Fibroblast of lung (primary cell): ENCODE results near the gene CFLAR.

Experiments
- EZH2 ChIP-seq: IDR thresholded peaks from 2 replicates; pipeline ENCODE4 v1.5.1; 2012; ENCODE audit warnings: low read length, control low read depth, mild to moderate bottlenecking; ENCODE audit errors: missing control alignments
- TF ChIP-seq, protein P1 (sequence below), 2 donors: IDR thresholded peaks in 1 of 2; conservative IDR thresholded peaks in 1 of 2; 1 replicate in 1 of 2; 2 replicates in 1 of 2; pipeline ENCODE4 v1.5.1; 2011 to 2012; ENCODE audit warnings: low read length in 2 of 2, control low read depth in 1 of 2, inconsistent platforms in 1 of 2, low read depth in 1 of 2, mild to moderate bottlenecking in 1 of 2

DNA sequence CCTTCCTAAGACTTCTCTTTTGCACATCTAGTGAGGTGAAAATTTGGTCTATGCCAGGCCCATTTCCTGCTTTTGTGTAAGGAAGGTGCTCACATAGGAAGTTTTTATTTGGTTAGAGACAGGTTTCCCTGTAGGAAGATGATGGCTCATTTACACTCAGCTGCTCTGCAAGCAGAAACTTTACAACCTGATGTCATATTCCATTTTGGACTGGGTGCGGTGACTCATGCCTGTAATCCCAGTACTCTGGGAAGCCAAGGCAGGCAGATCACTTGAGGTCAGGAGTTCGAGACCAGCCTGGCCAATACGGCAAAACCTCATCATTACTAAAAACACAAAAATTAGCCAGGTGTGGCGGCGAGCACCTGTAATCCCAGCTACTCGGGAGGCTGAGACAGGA, 102.8 kb downstream of the CFLAR start:
- TF ChIP-seq, protein P1, sequence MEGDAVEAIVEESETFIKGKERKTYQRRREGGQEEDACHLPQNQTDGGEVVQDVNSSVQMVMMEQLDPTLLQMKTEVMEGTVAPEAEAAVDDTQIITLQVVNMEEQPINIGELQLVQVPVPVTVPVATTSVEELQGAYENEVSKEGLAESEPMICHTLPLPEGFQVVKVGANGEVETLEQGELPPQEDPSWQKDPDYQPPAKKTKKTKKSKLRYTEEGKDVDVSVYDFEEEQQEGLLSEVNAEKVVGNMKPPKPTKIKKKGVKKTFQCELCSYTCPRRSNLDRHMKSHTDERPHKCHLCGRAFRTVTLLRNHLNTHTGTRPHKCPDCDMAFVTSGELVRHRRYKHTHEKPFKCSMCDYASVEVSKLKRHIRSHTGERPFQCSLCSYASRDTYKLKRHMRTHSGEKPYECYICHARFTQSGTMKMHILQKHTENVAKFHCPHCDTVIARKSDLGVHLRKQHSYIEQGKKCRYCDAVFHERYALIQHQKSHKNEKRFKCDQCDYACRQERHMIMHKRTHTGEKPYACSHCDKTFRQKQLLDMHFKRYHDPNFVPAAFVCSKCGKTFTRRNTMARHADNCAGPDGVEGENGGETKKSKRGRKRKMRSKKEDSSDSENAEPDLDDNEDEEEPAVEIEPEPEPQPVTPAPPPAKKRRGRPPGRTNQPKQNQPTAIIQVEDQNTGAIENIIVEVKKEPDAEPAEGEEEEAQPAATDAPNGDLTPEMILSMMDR (conservative IDR thresholded peaks at IDR 0.05 in 1 of 2, IDR thresholded peaks at IDR 0.05 in 1 of 2; ENCODE audit: low read depth in 1 of 2, low read length in 2 of 2), result no peak
- no peak for TF ChIP-seq EZH2
